Posterior cingulate gyrus (tissue), 11 donors: Measurements from ENCODE around the gene CCM2L.

Experiments used
- DNase-seq, 10 donors: peaks; one replicate each; pipeline versions ENCODE4 v3.0.0 to v3.0.0-alpha.2; 2020 to 2021; ENCODE audit warnings: mixed read lengths in 3 of 10
- intact Hi-C: fragments of 100-400 bp; cut with DNase I; formaldehyde crosslinking; loops from one replicate; pipeline ENCODE4 v1.15.1; 2023

CCM2L gene

DNA sequence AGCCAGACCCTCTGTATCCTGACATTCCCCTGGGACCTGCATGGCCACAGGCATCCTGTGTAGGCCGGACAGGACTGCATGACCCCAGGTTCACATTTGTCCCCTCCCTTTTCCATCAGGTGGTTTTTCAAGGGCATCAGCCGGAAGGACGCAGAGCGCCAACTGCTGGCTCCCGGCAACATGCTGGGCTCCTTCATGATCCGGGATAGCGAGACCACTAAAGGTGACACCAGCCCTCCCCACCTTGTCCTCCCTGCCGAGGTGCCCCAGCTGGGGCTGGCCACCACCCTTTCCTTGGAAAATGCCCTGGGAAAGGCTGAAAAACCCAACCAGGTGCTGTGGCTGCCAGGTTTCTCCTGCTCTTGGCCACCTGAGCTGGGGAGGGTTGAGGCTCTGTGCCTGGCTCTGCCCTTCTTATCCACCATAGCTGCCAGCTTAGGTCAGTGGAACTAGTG lies 69.4 kb downstream of the CCM2L start:
- no peak for DNase-seq
- intact Hi-C loops: no loop called here

DNA sequence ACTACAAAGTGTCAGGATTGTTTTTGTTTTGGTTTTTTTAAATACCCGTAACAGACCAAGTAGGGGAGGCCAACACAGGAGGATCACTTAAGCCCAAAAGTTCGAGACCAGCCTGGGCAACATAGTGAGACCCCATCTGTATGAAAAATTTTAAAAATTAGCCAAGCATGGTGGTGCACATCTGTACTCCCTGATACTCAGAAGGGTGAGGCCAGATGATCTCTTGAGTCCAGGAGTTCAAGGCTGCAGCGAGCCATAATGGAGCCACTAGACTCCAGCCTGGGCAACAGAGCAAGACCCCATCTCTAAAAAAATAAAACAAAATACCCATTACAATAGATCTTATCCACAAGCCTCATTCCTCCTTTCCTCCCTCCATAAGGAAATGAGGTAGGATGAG lies 70.5 kb downstream of the CCM2L start:
- intact Hi-C loops: no loop called here
- no peak for DNase-seq
